GM12878 (cell line): Measurements from ENCODE around the gene UBE3D. TPM values are rescaled to one million over a fixed set of nuclear protein-coding genes. Genes with fewer than 3 reads are reported as not detected.

Source experiments
- ATAC-seq: fragments of 200-7000 bp; cut with Tn5 transposase; 3 replicates; pipeline ENCODE4 v1.9.1; 2020; ENCODE audit warnings: mild to moderate bottlenecking, moderate library complexity
- BruUV-seq: library from RNA; stranded (reverse); fragments of 400-500 nt; replicated peaks from 2 replicates; lab custom pipeline; 2021; lab: Mats Ljungman, UMichigan
- CTCF ChIA-PET: fragments of 300-600 bp; sonication (Branson Sonifier 250); formaldehyde crosslinking; extraction: SDS; loops from one replicate; lab custom pipeline; 2021; ENCODE audit warnings: inconsistent platforms; lab: Yijun Ruan, JAX
- POLR2A ChIA-PET: fragments of 350-600 bp; formaldehyde crosslinking; extraction: SDS; loops from one replicate; lab custom pipeline; 2021; ENCODE audit warnings: inconsistent platforms; lab: Charles Lee
- RAD21 ChIA-PET: fragments of 300-600 bp; sonication (Branson Sonifier 250); formaldehyde crosslinking; loops from one replicate; lab custom pipeline; 2023; ENCODE audit warnings: antibody characterized with exemption; ENCODE audit not compliant: unreplicated experiment; lab: Charles Lee
- SMC1A ChIA-PET: fragments of 300-600 bp; sonication (Branson Sonifier 250); formaldehyde crosslinking; loops from one replicate; lab custom pipeline; 2023; ENCODE audit not compliant: unreplicated experiment, uncharacterized antibody; lab: Charles Lee
- DNase-seq: peaks from one replicate; pipeline ENCODE4 v3.0.0-alpha.2; 2011; ENCODE audit warnings: low read depth, low spot score
- FAIRE-seq: peaks from 3 replicates; lab custom pipeline; 2011; peaks lifted over from hg19 to GRCh38; lab: Jason Lieb, UNC
- H2AFZ ChIP-seq: 2 replicates; pipeline ENCODE4 v1.6.0; 2011; ENCODE audit warnings: low read depth, low read length, control low read depth; ENCODE audit not compliant: control insufficient read depth
- H3K27ac ChIP-seq: 2 replicates; pipeline ENCODE4 v1.5.1; 2011; ENCODE audit warnings: control low read depth; ENCODE audit not compliant: control insufficient read depth, insufficient read depth
- H3K27me3 ChIP-seq, 2 experiments: replicated peaks in 1 of 2; 2 replicates each; pipeline versions ENCODE4 v1.6.0 to v1.6.1; 2011; ENCODE audit warnings: low read length in 1 of 2; ENCODE audit not compliant: control insufficient read depth in 2 of 2, insufficient read depth in 2 of 2
- H3K36me3 ChIP-seq, 2 experiments: 2 replicates each; pipeline ENCODE4 v1.5.1; 2011; ENCODE audit warnings: low read length in 1 of 2; ENCODE audit not compliant: control insufficient read depth in 2 of 2, insufficient read depth in 2 of 2
- H3K4me1 ChIP-seq: 2 replicates; pipeline ENCODE4 v1.6.1; 2011; ENCODE audit warnings: mild to moderate bottlenecking, low read length, moderate library complexity, mixed read lengths; ENCODE audit not compliant: control insufficient read depth, insufficient read depth
- H3K4me2 ChIP-seq: 2 replicates; pipeline ENCODE4 v1.6.0; 2011; ENCODE audit warnings: control low read depth; ENCODE audit not compliant: control insufficient read depth, insufficient read depth
- H3K4me3 ChIP-seq: fragments of 200-600 bp; sonication (generic); 2 replicates; pipeline ENCODE4 v1.5.1; 2016
- H3K79me2 ChIP-seq: 2 replicates; pipeline ENCODE4 v1.6.0; 2011; ENCODE audit warnings: low read length; ENCODE audit not compliant: control insufficient read depth, insufficient read depth
- H3K9ac ChIP-seq: 2 replicates; pipeline ENCODE4 v1.8.0; 2011; ENCODE audit warnings: low read length, control low read depth, mixed read lengths; ENCODE audit not compliant: control insufficient read depth, insufficient read depth
- H3K9me3 ChIP-seq: replicated peaks from 3 replicates; pipeline ENCODE4 v1.5.1; 2011; ENCODE audit warnings: mild to moderate bottlenecking, low read length; ENCODE audit not compliant: control insufficient read depth, insufficient read depth
- H4K20me1 ChIP-seq: 2 replicates; pipeline ENCODE4 v1.6.0; 2011; ENCODE audit not compliant: control insufficient read depth, insufficient read depth
- ATF7 ChIP-seq: fragments of 450-650 bp; IDR thresholded peaks from 2 replicates; pipeline ENCODE4 v1.6.1; 2016; ENCODE audit warnings: low read depth, mild to moderate bottlenecking
- YBX1 ChIP-seq: fragments of 450-650 bp; IDR thresholded peaks from 2 replicates; pipeline ENCODE4 v1.6.1; 2016; ENCODE audit warnings: antibody characterized with exemption
- WGBS: methylation state at CpG from one replicate; pipeline ENCODE4 v1.1.6; 2016; ENCODE audit warnings: low lambda C conversion rate; ENCODE audit not compliant: insufficient replicate concordance, insufficient coverage; ENCODE audit errors: missing lambda C conversion rate; 5-methylcytosine and 5-hydroxymethylcytosine counted together
- in situ Hi-C: fragments of 300-500 bp; cut with MboI; formaldehyde crosslinking; loops from 9 replicates; pipeline ENCODE4 v1.14.3; 2018; ENCODE audit warnings: mixed read lengths
- intact Hi-C: fragments of 100-400 bp; cut with micrococcal nuclease; formaldehyde crosslinking; loops from one replicate; pipeline ENCODE4 v1.14.2; 2022; ENCODE audit not compliant: unreplicated experiment
- polyA plus RNA-seq, 11 experiments: library from polyadenylated mRNA; depleted of rRNA in 4 of 11; unstranded in 6 of 11; stranded (reverse) in 5 of 11; fragments of >200 nt; fragmentation: Nextera tagmentation in 4 of 11; fragmentation: Illumina TruSeq in 1 of 11; extraction: Ambion mirVana in 4 of 11; extraction: Trizol in 1 of 11; gene quantifications; 1 replicate in 1 of 11; 2 replicates in 10 of 11; pipeline versions ENCODE4 v1.2.1 to v1.2.3, GENCODE V29; 2011 to 2016; ENCODE audit warnings: inconsistent platforms in 2 of 11, missing spikeins in 2 of 11, low read depth in 1 of 11
- total RNA-seq, 4 experiments: library from RNA; depleted of rRNA in 3 of 4; stranded (reverse); fragments of >200 nt in 3 of 4; fragmentation: Illumina TruSeq in 1 of 4; extraction: Trizol in 1 of 4; gene quantifications; 2 replicates each; pipeline versions ENCODE4 v1.2.1 to v1.2.3, GENCODE V29; 2013 to 2021
- TF ChIP-seq, protein P1 (sequence below): IDR thresholded peaks from 2 replicates; pipeline ENCODE4 v1.6.1; 2012; ENCODE audit warnings: improper control_type of control experiment, low read depth, low read length; ENCODE audit not compliant: insufficient replicate concordance

Gene UBE3D
- total and polyA plus RNA-seq, 10 of the 15 experiments (the other 5 are each of a cell fraction or from before 2014, with no cell fraction given): 4.3 to 9.0 (median 7.5) TPM

DNA sequence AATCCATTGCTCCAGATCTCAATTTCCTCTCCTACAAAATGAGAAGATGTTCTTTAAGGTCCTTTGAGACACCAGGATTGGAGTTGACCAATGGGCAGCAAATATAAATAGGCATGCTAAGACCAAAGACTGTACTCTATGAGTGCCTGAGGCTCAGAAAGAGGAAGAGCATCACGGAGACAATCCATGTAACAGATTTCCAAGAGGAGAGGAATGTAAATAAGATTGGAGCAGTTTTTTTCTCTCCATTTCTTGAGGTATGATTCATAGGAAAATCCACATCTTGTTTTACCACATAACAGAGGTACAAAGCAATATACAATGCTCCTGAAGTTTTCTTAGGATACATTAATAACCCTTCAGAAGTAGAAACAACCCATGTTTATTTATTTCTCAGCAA lies 109.8 kb downstream of the UBE3D start:
- H3K36me3 ChIP-seq: no peaks in the 10 kb centered on the region
- H4K20me1 ChIP-seq: no peaks in the 10 kb centered on the region
- WGBS: 88% methylated on average over 1 of the region's 1 CpG
- no peak overlapping the region for H3K27ac ChIP-seq
- no peak overlapping the region for H3K4me2 ChIP-seq
- FAIRE-seq: no peak
- POLR2A ChIA-PET: no interaction called here
- no peak for ATAC-seq
- no peak overlapping the region for H2AFZ ChIP-seq
- H3K9ac ChIP-seq: no peak overlapping the region
- intact Hi-C loops (no loop called here), in situ Hi-C loops (no loop called here)
- BruUV-seq: no TSS peak
- CTCF ChIA-PET: no interaction called here
- TF ChIP-seq, protein P1, sequence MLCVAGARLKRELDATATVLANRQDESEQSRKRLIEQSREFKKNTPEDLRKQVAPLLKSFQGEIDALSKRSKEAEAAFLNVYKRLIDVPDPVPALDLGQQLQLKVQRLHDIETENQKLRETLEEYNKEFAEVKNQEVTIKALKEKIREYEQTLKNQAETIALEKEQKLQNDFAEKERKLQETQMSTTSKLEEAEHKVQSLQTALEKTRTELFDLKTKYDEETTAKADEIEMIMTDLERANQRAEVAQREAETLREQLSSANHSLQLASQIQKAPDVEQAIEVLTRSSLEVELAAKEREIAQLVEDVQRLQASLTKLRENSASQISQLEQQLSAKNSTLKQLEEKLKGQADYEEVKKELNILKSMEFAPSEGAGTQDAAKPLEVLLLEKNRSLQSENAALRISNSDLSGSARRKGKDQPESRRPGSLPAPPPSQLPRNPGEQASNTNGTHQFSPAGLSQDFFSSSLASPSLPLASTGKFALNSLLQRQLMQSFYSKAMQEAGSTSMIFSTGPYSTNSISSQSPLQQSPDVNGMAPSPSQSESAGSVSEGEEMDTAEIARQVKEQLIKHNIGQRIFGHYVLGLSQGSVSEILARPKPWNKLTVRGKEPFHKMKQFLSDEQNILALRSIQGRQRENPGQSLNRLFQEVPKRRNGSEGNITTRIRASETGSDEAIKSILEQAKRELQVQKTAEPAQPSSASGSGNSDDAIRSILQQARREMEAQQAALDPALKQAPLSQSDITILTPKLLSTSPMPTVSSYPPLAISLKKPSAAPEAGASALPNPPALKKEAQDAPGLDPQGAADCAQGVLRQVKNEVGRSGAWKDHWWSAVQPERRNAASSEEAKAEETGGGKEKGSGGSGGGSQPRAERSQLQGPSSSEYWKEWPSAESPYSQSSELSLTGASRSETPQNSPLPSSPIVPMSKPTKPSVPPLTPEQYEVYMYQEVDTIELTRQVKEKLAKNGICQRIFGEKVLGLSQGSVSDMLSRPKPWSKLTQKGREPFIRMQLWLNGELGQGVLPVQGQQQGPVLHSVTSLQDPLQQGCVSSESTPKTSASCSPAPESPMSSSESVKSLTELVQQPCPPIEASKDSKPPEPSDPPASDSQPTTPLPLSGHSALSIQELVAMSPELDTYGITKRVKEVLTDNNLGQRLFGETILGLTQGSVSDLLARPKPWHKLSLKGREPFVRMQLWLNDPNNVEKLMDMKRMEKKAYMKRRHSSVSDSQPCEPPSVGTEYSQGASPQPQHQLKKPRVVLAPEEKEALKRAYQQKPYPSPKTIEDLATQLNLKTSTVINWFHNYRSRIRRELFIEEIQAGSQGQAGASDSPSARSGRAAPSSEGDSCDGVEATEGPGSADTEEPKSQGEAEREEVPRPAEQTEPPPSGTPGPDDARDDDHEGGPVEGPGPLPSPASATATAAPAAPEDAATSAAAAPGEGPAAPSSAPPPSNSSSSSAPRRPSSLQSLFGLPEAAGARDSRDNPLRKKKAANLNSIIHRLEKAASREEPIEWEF: no peak
- TF ChIP-seq YBX1 (no peak), ATF7 (no peak)
- SMC1A ChIA-PET: no interaction called here
- peaks cover 11% of the 10 kb centered on the region for H3K4me1 ChIP-seq
- H3K4me3 ChIP-seq: no peak overlapping the region
- H3K79me2 ChIP-seq: no peaks in the 10 kb centered on the region
- DNase-seq: no peak
- RAD21 ChIA-PET: no interaction called here
- H3K9me3 ChIP-seq: no peaks in the 10 kb centered on the region
- no peaks in the 10 kb centered on the region for H3K27me3 ChIP-seq
